HepG2 (cell line): ENCODE measurements around the gene NR3C2. TPM values are rescaled to one million over a fixed set of nuclear protein-coding genes. Genes with fewer than 3 reads are reported as not detected.

Experiments
- ATAC-seq: fragments of 200-7000 bp; cut with Tn5 transposase; 3 replicates; pipeline ENCODE4 v1.9.1; 2020; ENCODE audit warnings: mild to moderate bottlenecking, moderate library complexity
- BruUV-seq: library from RNA; stranded (reverse); fragments of 400-500 nt; replicated peaks from 2 replicates; lab custom pipeline; 2021; lab: Mats Ljungman, UMichigan
- CTCF ChIA-PET: fragments of 300-600 bp; formaldehyde crosslinking; extraction: SDS; loops from one replicate; lab custom pipeline; 2021; ENCODE audit warnings: low total read pairs, inconsistent platforms, low intra/inter-chr PET ratio; lab: Yijun Ruan, JAX
- POLR2A ChIA-PET: fragments of 350-600 bp; sonication (Branson Sonifier 250); formaldehyde crosslinking; loops from one replicate; lab custom pipeline; 2020; ENCODE audit warnings: antibody characterized with exemption, inconsistent platforms; lab: Yijun Ruan, JAX
- DNase-seq: peaks from one replicate; pipeline ENCODE4 v3.0.0-alpha.2; 2015; ENCODE audit warnings: low spot score
- FAIRE-seq: peaks from 3 replicates; lab custom pipeline; 2011; peaks lifted over from hg19 to GRCh38; lab: Jason Lieb, UNC
- H2AFZ ChIP-seq: one replicate; pipeline ENCODE4 v1.6.1; 2011; ENCODE audit warnings: low read length, inconsistent platforms
- H3K27ac ChIP-seq: fragments of 300-600 bp; 3 replicates; pipeline ENCODE4 v1.8.0; 2011; ENCODE audit warnings: mixed run types, mild to moderate bottlenecking, mixed read lengths, low read length, inconsistent platforms; ENCODE audit not compliant: insufficient read depth; ENCODE audit errors: extremely low read length
- H3K27me3 ChIP-seq, 2 experiments: fragments of 200-600 bp in 1 of 2; 2 replicates in 1 of 2; 3 replicates in 1 of 2; pipeline versions ENCODE4 v1.6.0 to v1.8.0; 2011; ENCODE audit warnings: low read length in 2 of 2, mild to moderate bottlenecking in 2 of 2, moderate library complexity in 2 of 2, inconsistent platforms in 1 of 2; ENCODE audit not compliant: insufficient read depth in 2 of 2, control insufficient read depth in 1 of 2
- H3K36me3 ChIP-seq, 2 experiments: fragments of 200-600 bp in 1 of 2; replicated peaks in 1 of 2; 2 replicates in 1 of 2; 3 replicates in 1 of 2; pipeline versions ENCODE4 v1.5.1 to v1.8.0; 2011; ENCODE audit warnings: low read length in 2 of 2, inconsistent platforms in 1 of 2; ENCODE audit not compliant: insufficient read depth in 2 of 2, control insufficient read depth in 1 of 2
- H3K4me1 ChIP-seq: 2 replicates; pipeline ENCODE4 v1.5.1; 2012; ENCODE audit warnings: low read length, inconsistent platforms; ENCODE audit not compliant: insufficient read depth
- H3K4me2 ChIP-seq: 2 replicates; pipeline ENCODE4 v1.6.0; 2011; ENCODE audit warnings: low read depth, low read length, inconsistent platforms
- H3K4me3 ChIP-seq, 3 experiments: fragments of 200-600 bp in 1 of 3; sonication (generic), shearing (Covaris generic) in 1 of 3; replicated peaks in 1 of 3; 2 replicates each; pipeline ENCODE4 v1.5.1; 2011 to 2016; ENCODE audit warnings: low read length in 3 of 3, inconsistent platforms in 2 of 3, low read depth in 2 of 3, mild to moderate bottlenecking in 2 of 3, control low read depth in 1 of 3, mixed read lengths in 1 of 3; ENCODE audit not compliant: insufficient read depth in 1 of 3
- H3K79me2 ChIP-seq: one replicate; pipeline ENCODE4 v1.6.1; 2011; ENCODE audit warnings: low read length, inconsistent platforms; ENCODE audit not compliant: insufficient read depth
- H3K9ac ChIP-seq: 2 replicates; pipeline ENCODE4 v1.6.0; 2011; ENCODE audit warnings: mild to moderate bottlenecking, low read depth, low read length, inconsistent platforms; ENCODE audit not compliant: insufficient read depth
- H3K9me3 ChIP-seq: 2 replicates; pipeline ENCODE4 v1.5.1; 2012; ENCODE audit warnings: mild to moderate bottlenecking, low read length
- H4K20me1 ChIP-seq: 2 replicates; pipeline ENCODE4 v1.6.0; 2011; ENCODE audit warnings: inconsistent platforms, mild to moderate bottlenecking, low read length, moderate library complexity; ENCODE audit not compliant: insufficient read depth
- CSRNP1 ChIP-seq: sonication (generic); formaldehyde crosslinking; IDR thresholded peaks from 2 replicates; pipeline ENCODE4 v1.8.1; 2023; ENCODE audit warnings: mild to moderate bottlenecking, missing genetic modification reagents
- GABPB1 ChIP-seq: IDR thresholded peaks from 2 replicates; pipeline ENCODE4 v1.6.1; 2016; ENCODE audit warnings: mild to moderate bottlenecking, missing genetic modification reagents, moderate library complexity, missing compliant biosample characterization
- KLF6 ChIP-seq: IDR thresholded peaks from 2 replicates; pipeline ENCODE4 v1.8.0; 2016; ENCODE audit warnings: missing biosample characterization, missing genetic modification reagents
- NBN ChIP-seq: fragments of 450-650 bp; conservative IDR thresholded peaks from 2 replicates; pipeline ENCODE4 v1.6.1; 2017
- NFYB ChIP-seq: sonication (generic); formaldehyde crosslinking; IDR thresholded peaks from 2 replicates; pipeline ENCODE4 v1.4.0; 2020; ENCODE audit warnings: missing genetic modification reagents
- REST ChIP-seq, 2 experiments: IDR thresholded peaks; 2 replicates each; pipeline ENCODE4 v1.6.1; 2011 to 2012; ENCODE audit warnings: low read length in 2 of 2, borderline replicate concordance in 1 of 2, low read depth in 1 of 2, mild to moderate bottlenecking in 1 of 2, moderate library complexity in 1 of 2
- TRIM24 ChIP-seq: sonication (generic); formaldehyde crosslinking; IDR thresholded peaks from 2 replicates; pipeline ENCODE4 v1.8.0; 2022; ENCODE audit warnings: mild to moderate bottlenecking, missing genetic modification reagents
- TSC22D2 ChIP-seq: sonication (generic); formaldehyde crosslinking; IDR thresholded peaks from 2 replicates; pipeline ENCODE4 v1.5.1; 2020; ENCODE audit warnings: missing genetic modification reagents, mild to moderate bottlenecking, borderline replicate concordance
- ZNF572 ChIP-seq: sonication (generic); formaldehyde crosslinking; IDR thresholded peaks from 2 replicates; pipeline ENCODE4 v1.5.1; 2020; ENCODE audit warnings: mild to moderate bottlenecking, missing genetic modification reagents
- ZNF577 ChIP-seq: sonication (generic); formaldehyde crosslinking; IDR thresholded peaks from 2 replicates; pipeline ENCODE4 v1.4.0; 2020; ENCODE audit warnings: mild to moderate bottlenecking, low read depth, missing genetic modification reagents, borderline replicate concordance
- ZNF749 ChIP-seq: sonication (generic); formaldehyde crosslinking; IDR thresholded peaks from 2 replicates; pipeline ENCODE4 v1.8.0; 2022; ENCODE audit warnings: mild to moderate bottlenecking, missing genetic modification reagents, moderate library complexity, borderline replicate concordance
- ZNF780A ChIP-seq: sonication (generic); formaldehyde crosslinking; IDR thresholded peaks from 2 replicates; pipeline ENCODE4 v1.8.0; 2022; ENCODE audit warnings: mild to moderate bottlenecking, missing genetic modification reagents, moderate library complexity
- WGBS: methylation state at CpG from one replicate; pipeline ENCODE4 v1.1.6; 2017; ENCODE audit warnings: low lambda C conversion rate; 5-methylcytosine and 5-hydroxymethylcytosine counted together
- in situ Hi-C: cut with HindIII; loops from 2 replicates; pipeline ENCODE4 v1.10.0; 2017; ENCODE audit warnings: low pct_unique_long_range_greater_than_20kb; ENCODE audit not compliant: extremely low pct_ligation_motif_present
- intact Hi-C: fragments of 100-400 bp; cut with micrococcal nuclease; formaldehyde crosslinking; loops from one replicate; pipeline ENCODE4 v1.10.0; 2022; ENCODE audit not compliant: unreplicated experiment
- polyA plus RNA-seq, 8 experiments: library from polyadenylated mRNA; depleted of rRNA in 3 of 8; stranded (reverse) in 7 of 8; unstranded in 1 of 8; fragments of >200 nt; fragmentation: Illumina TruSeq in 4 of 8; extraction: Trizol in 4 of 8; gene quantifications; 2 replicates each; pipeline versions ENCODE4 v1.2.1 to v1.2.3, GENCODE V29; 2011 to 2016; ENCODE audit warnings: low read depth in 4 of 8, missing spikeins in 1 of 8, mixed read lengths in 1 of 8; ENCODE audit not compliant: insufficient read depth in 1 of 8
- total RNA-seq, 5 experiments: library from RNA; depleted of rRNA; stranded (reverse); fragments of >200 nt; fragmentation: Illumina TruSeq; extraction: Trizol; gene quantifications; 2 replicates each; pipeline ENCODE4 v1.2.3, GENCODE V29; 2016; ENCODE audit warnings: low read depth in 1 of 5
- TF ChIP-seq, protein P1 (sequence below): fragments of 450-650 bp; IDR thresholded peaks from 2 replicates; pipeline ENCODE4 v1.6.1; 2017

Gene NR3C2
- total and polyA plus RNA-seq, 2 of the 13 experiments (the other 11 are each of a cell fraction or from before 2014, with no cell fraction given): 0.26 to 0.46 TPM

GRCh38 chr4:148093065-148093464, 349.1 kb downstream of the NR3C2 start:
- Histone ChIP-seq H3K36me3 (no peaks in the 10 kb centered on the region), H3K9ac (no peak overlapping the region), H3K79me2 (no peaks in the 10 kb centered on the region), H3K4me3 (no peak overlapping the region), H3K27ac (no peak overlapping the region), H4K20me1 (no peaks in the 10 kb centered on the region), H3K4me1 (no peaks in the 10 kb centered on the region), H3K4me2 (no peak overlapping the region), H2AFZ (no peak overlapping the region), H3K27me3 (no peaks in the 10 kb centered on the region), H3K9me3 (no peaks in the 10 kb centered on the region)
- 62% methylated on average over 2 of the region's 5 CpGs for WGBS
- in situ Hi-C loops (no loop called here), intact Hi-C loops (no loop called here)
- FAIRE-seq: no peak
- BruUV-seq: no TSS peak
- ChIA-PET POLR2A (no interaction called here), CTCF (no interaction called here)
- TF ChIP-seq NFYB (no peak), GABPB1 (no peak), TRIM24 (CRISPR knock-in tag) (no peak), ZNF780A (CRISPR knock-in tag) (no peak), KLF6 (CRISPR knock-in tag) (no peak), ZNF749 (no peak), ZNF577 (no peak), NBN (no peak), REST (IDR thresholded peaks at IDR 0.05; ENCODE audit: borderline replicate concordance in 1 of 2, low read depth in 1 of 2, low read length in 2 of 2) (no peak), ZNF572 (CRISPR knock-in tag) (no peak), CSRNP1 (CRISPR knock-in tag) (no peak), TSC22D2 (no peak)
- TF ChIP-seq, protein P1, sequence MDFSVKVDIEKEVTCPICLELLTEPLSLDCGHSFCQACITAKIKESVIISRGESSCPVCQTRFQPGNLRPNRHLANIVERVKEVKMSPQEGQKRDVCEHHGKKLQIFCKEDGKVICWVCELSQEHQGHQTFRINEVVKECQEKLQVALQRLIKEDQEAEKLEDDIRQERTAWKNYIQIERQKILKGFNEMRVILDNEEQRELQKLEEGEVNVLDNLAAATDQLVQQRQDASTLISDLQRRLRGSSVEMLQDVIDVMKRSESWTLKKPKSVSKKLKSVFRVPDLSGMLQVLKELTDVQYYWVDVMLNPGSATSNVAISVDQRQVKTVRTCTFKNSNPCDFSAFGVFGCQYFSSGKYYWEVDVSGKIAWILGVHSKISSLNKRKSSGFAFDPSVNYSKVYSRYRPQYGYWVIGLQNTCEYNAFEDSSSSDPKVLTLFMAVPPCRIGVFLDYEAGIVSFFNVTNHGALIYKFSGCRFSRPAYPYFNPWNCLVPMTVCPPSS: no peak
- no peak for ATAC-seq
- no peak for DNase-seq
